ENCODE results near the gene TECPR2. TPM values are rescaled to one million over a fixed set of nuclear protein-coding genes. Genes with fewer than 3 reads are reported as not detected.
A peak's percentile ranks its signal among the peaks of the same experiment; 100 is the strongest.

The TECPR2 gene
- total and polyA plus RNA-seq, 9 donors = 8.3 to 15.1 (median 12.1) TPM

GRCh38 chr14:102498678-102499265, 136.0 kb downstream of the TECPR2 start:
- H3K27me3 ChIP-seq (ENCODE audit: control insufficient read depth, insufficient read depth, low read length) = no peaks in the 10 kb centered on the region
- DNase-seq = no peak
- H3K4me1 ChIP-seq (ENCODE audit: control insufficient read depth, insufficient read depth, low read length) = peaks cover 33% of the 10 kb centered on the region
- WGBS (ENCODE audit: insufficient coverage) = 83% methylated on average over 9 of the region's 21 CpGs
- H3K4me3 ChIP-seq (ENCODE audit: low read length) = no peak overlapping the region
- H3K27ac ChIP-seq (ENCODE audit: low read length) = no peak overlapping the region
- peaks cover 38% of the 10 kb centered on the region for H3K36me3 ChIP-seq (ENCODE audit: control insufficient read depth, insufficient read depth, low read length)
- no peaks in the 10 kb centered on the region for H3K9me3 ChIP-seq (replicated peaks; ENCODE audit: control insufficient read depth, low read depth, low read length)

GRCh38 chr14:102499401-102500157, 136.8 kb downstream of the TECPR2 start:
- no peaks in the 10 kb centered on the region for H3K9me3 ChIP-seq (replicated peaks; ENCODE audit: control insufficient read depth, low read depth, low read length)
- peaks cover 38% of the 10 kb centered on the region for H3K36me3 ChIP-seq (ENCODE audit: control insufficient read depth, insufficient read depth, low read length)
- WGBS (ENCODE audit: insufficient coverage) = 85% methylated on average over 16 of the region's 23 CpGs
- H3K27ac ChIP-seq (ENCODE audit: low read length) = peak overlapping the region; percentile 88
- H3K4me3 ChIP-seq (ENCODE audit: low read length) = no peak overlapping the region
- no peaks in the 10 kb centered on the region for H3K27me3 ChIP-seq (ENCODE audit: control insufficient read depth, insufficient read depth, low read length)
- peak; percentile 53 for DNase-seq
- peaks cover 41% of the 10 kb centered on the region for H3K4me1 ChIP-seq (ENCODE audit: control insufficient read depth, insufficient read depth, low read length)

- Histone ChIP-seq H3K27ac (ENCODE audit: low read length) (peak overlapping the region; percentile 88), H3K9me3 (replicated peaks; ENCODE audit: control insufficient read depth, low read depth, low read length) (no peaks in the 10 kb centered on the region), H3K27me3 (ENCODE audit: control insufficient read depth, insufficient read depth, low read length) (no peaks in the 10 kb centered on the region), H3K36me3 (ENCODE audit: control insufficient read depth, insufficient read depth, low read length) (peaks cover 38% of the 10 kb centered on the region), H3K4me1 (ENCODE audit: control insufficient read depth, insufficient read depth, low read length) (peaks cover 47% of the 10 kb centered on the region), H3K4me3 (ENCODE audit: low read length) (no peak overlapping the region)
- 45% methylated on average over 13 of the region's 14 CpGs for WGBS (ENCODE audit: insufficient coverage)
- peak; percentile 94 for DNase-seq
Measured at GRCh38 chr14:102500158-102500662, 137.5 kb downstream of the TECPR2 start.

- Histone ChIP-seq H3K4me1 (ENCODE audit: control insufficient read depth, insufficient read depth, low read length) (peaks cover 49% of the 10 kb centered on the region), H3K36me3 (ENCODE audit: control insufficient read depth, insufficient read depth, low read length) (peaks cover 39% of the 10 kb centered on the region), H3K27me3 (ENCODE audit: control insufficient read depth, insufficient read depth, low read length) (no peaks in the 10 kb centered on the region), H3K9me3 (replicated peaks; ENCODE audit: control insufficient read depth, low read depth, low read length) (no peaks in the 10 kb centered on the region), H3K4me3 (ENCODE audit: low read length) (no peak overlapping the region), H3K27ac (ENCODE audit: low read length) (peak overlapping the region; percentile 88)
- DNase-seq = no peak
- whole genome bisulfite sequencing (ENCODE audit: insufficient coverage) = 59% methylated on average over 3 of the region's 3 CpGs
Measured at GRCh38 chr14:102500713-102501112, 138.0 kb downstream of the TECPR2 start.

- Histone ChIP-seq H3K36me3 (ENCODE audit: control insufficient read depth, insufficient read depth, low read length) (peaks cover 40% of the 10 kb centered on the region), H3K27me3 (ENCODE audit: control insufficient read depth, insufficient read depth, low read length) (no peaks in the 10 kb centered on the region), H3K4me1 (ENCODE audit: control insufficient read depth, insufficient read depth, low read length) (peaks cover 49% of the 10 kb centered on the region), H3K4me3 (ENCODE audit: low read length) (no peak overlapping the region), H3K27ac (ENCODE audit: low read length) (no peak overlapping the region), H3K9me3 (replicated peaks; ENCODE audit: control insufficient read depth, low read depth, low read length) (no peaks in the 10 kb centered on the region)
- 68% methylated on average over 15 of the region's 20 CpGs for WGBS (ENCODE audit: insufficient coverage)
- no peak for DNase-seq
Measured at GRCh38 chr14:102501751-102502315, 139.1 kb downstream of the TECPR2 start.

GRCh38 chr14:102502571-102502970, 139.8 kb downstream of the TECPR2 start:
- H3K36me3 ChIP-seq (ENCODE audit: control insufficient read depth, insufficient read depth, low read length) = peaks cover 34% of the 10 kb centered on the region
- H3K9me3 ChIP-seq (replicated peaks; ENCODE audit: control insufficient read depth, low read depth, low read length) = no peaks in the 10 kb centered on the region
- WGBS (ENCODE audit: insufficient coverage) = 77% methylated on average over 10 of the region's 10 CpGs
- DNase-seq = no peak
- H3K27me3 ChIP-seq (ENCODE audit: control insufficient read depth, insufficient read depth, low read length) = no peaks in the 10 kb centered on the region
- H3K4me1 ChIP-seq (ENCODE audit: control insufficient read depth, insufficient read depth, low read length) = peaks cover 48% of the 10 kb centered on the region
- H3K27ac ChIP-seq (ENCODE audit: low read length) = no peak overlapping the region
- H3K4me3 ChIP-seq (ENCODE audit: low read length) = no peak overlapping the region

GRCh38 chr14:102503641-102504327, 141.0 kb downstream of the TECPR2 start:
- peaks cover 21% of the 10 kb centered on the region for H3K36me3 ChIP-seq (ENCODE audit: control insufficient read depth, insufficient read depth, low read length)
- DNase-seq = no peak
- no peak overlapping the region for H3K4me3 ChIP-seq (ENCODE audit: low read length)
- WGBS (ENCODE audit: insufficient coverage) = 54% methylated on average over 6 of the region's 12 CpGs
- no peaks in the 10 kb centered on the region for H3K27me3 ChIP-seq (ENCODE audit: control insufficient read depth, insufficient read depth, low read length)
- H3K27ac ChIP-seq (ENCODE audit: low read length) = peak overlapping the region; percentile 62
- H3K4me1 ChIP-seq (ENCODE audit: control insufficient read depth, insufficient read depth, low read length) = peaks cover 45% of the 10 kb centered on the region
- no peaks in the 10 kb centered on the region for H3K9me3 ChIP-seq (replicated peaks; ENCODE audit: control insufficient read depth, low read depth, low read length)

- Histone ChIP-seq H3K4me1 (ENCODE audit: control insufficient read depth, insufficient read depth, low read length) (peaks cover 42% of the 10 kb centered on the region), H3K9me3 (replicated peaks; ENCODE audit: control insufficient read depth, low read depth, low read length) (no peaks in the 10 kb centered on the region), H3K27ac (ENCODE audit: low read length) (peak overlapping the region; percentile 62), H3K4me3 (ENCODE audit: low read length) (no peak overlapping the region), H3K36me3 (ENCODE audit: control insufficient read depth, insufficient read depth, low read length) (peaks cover 15% of the 10 kb centered on the region), H3K27me3 (ENCODE audit: control insufficient read depth, insufficient read depth, low read length) (no peaks in the 10 kb centered on the region)
- WGBS (ENCODE audit: insufficient coverage) = 56% methylated on average over 17 of the region's 18 CpGs
- DNase-seq = no peak
Measured at GRCh38 chr14:102504328-102504999, 141.7 kb downstream of the TECPR2 start.

- H3K4me3 ChIP-seq (ENCODE audit: low read length) = no peak overlapping the region
- H3K9me3 ChIP-seq (replicated peaks; ENCODE audit: control insufficient read depth, low read depth, low read length) = no peaks in the 10 kb centered on the region
- H3K27ac ChIP-seq (ENCODE audit: low read length) = peak overlapping the region; percentile 62
- no peaks in the 10 kb centered on the region for H3K27me3 ChIP-seq (ENCODE audit: control insufficient read depth, insufficient read depth, low read length)
- no peak for DNase-seq
- peaks cover 15% of the 10 kb centered on the region for H3K36me3 ChIP-seq (ENCODE audit: control insufficient read depth, insufficient read depth, low read length)
- H3K4me1 ChIP-seq (ENCODE audit: control insufficient read depth, insufficient read depth, low read length) = peaks cover 36% of the 10 kb centered on the region
- 65% methylated on average over 3 of the region's 7 CpGs for WGBS (ENCODE audit: insufficient coverage)
Measured at GRCh38 chr14:102505000-102505619, 142.4 kb downstream of the TECPR2 start.
